Hepatocyte (in vitro differentiated cells): ENCODE measurements around the gene NSMF. TPM values are rescaled to one million over a fixed set of nuclear protein-coding genes. Genes with fewer than 3 reads are reported as not detected.

ENCODE experiments used
- DNase-seq: peaks from one replicate; pipeline ENCODE4 v3.0.0-alpha.2; 2016; ENCODE audit warnings: low spot score
- H2AFZ ChIP-seq: fragments of 200-600 bp; sonication (generic); 2 replicates; pipeline ENCODE4 v1.6.0; 2016; ENCODE audit warnings: antibody characterized with exemption, mild to moderate bottlenecking
- H3K27ac ChIP-seq: fragments of 200-600 bp; sonication (generic); 2 replicates; pipeline ENCODE4 v1.5.1; 2016; ENCODE audit warnings: mild to moderate bottlenecking
- H3K27me3 ChIP-seq: fragments of 200-600 bp; sonication (generic); 2 replicates; pipeline ENCODE4 v1.6.1; 2016
- H3K36me3 ChIP-seq: fragments of 200-600 bp; sonication (generic); replicated peaks from 2 replicates; pipeline ENCODE4 v1.5.1; 2016; ENCODE audit warnings: low read depth; ENCODE audit not compliant: insufficient read depth
- H3K4me1 ChIP-seq: fragments of 200-600 bp; sonication (generic); 2 replicates; pipeline ENCODE4 v1.5.1; 2016; ENCODE audit warnings: mild to moderate bottlenecking, moderate library complexity; ENCODE audit not compliant: insufficient read depth
- H3K4me2 ChIP-seq: fragments of 200-600 bp; sonication (generic); 2 replicates; pipeline ENCODE4 v1.6.0; 2016
- H3K4me3 ChIP-seq: fragments of 200-600 bp; sonication (generic); 2 replicates; pipeline ENCODE4 v1.5.1; 2016; ENCODE audit warnings: mild to moderate bottlenecking
- H3K79me2 ChIP-seq: fragments of 200-600 bp; sonication (generic); 2 replicates; pipeline ENCODE4 v1.6.0; 2017; ENCODE audit warnings: mild to moderate bottlenecking
- H3K9me2 ChIP-seq: fragments of 200-600 bp; sonication (generic); replicated peaks from 2 replicates; pipeline ENCODE4 v1.6.0; 2017; ENCODE audit warnings: mild to moderate bottlenecking; ENCODE audit not compliant: insufficient read depth
- H3K9me3 ChIP-seq: fragments of 200-600 bp; sonication (generic); 2 replicates; pipeline ENCODE4 v1.5.1; 2016; ENCODE audit warnings: low read depth, mild to moderate bottlenecking
- H4K20me1 ChIP-seq: fragments of 200-600 bp; sonication (generic); 2 replicates; pipeline ENCODE4 v1.6.0; 2016; ENCODE audit warnings: mild to moderate bottlenecking; ENCODE audit not compliant: insufficient read depth, poor library complexity, severe bottlenecking
- CTCF ChIP-seq: fragments of 200-600 bp; sonication (generic); IDR thresholded peaks from 2 replicates; pipeline ENCODE4 v1.5.1; 2016; ENCODE audit warnings: antibody characterized with exemption, mild to moderate bottlenecking; ENCODE audit not compliant: poor library complexity
- EZH2 ChIP-seq: fragments of 200-600 bp; sonication (generic); IDR thresholded peaks from 2 replicates; pipeline ENCODE4 v1.6.1; 2016; ENCODE audit warnings: antibody characterized with exemption, mild to moderate bottlenecking, borderline replicate concordance
- EZH2phosphoT487 ChIP-seq: fragments of 200-600 bp; sonication (generic); IDR thresholded peaks from one replicate; pipeline ENCODE4 v1.6.1; 2018; ENCODE audit warnings: antibody characterized with exemption, mild to moderate bottlenecking, low read depth, moderate library complexity; ENCODE audit not compliant: unreplicated experiment, severe bottlenecking
- WGBS: methylation state at CpG from one replicate; pipeline ENCODE4 v1.1.6; 2016; ENCODE audit warnings: low lambda C conversion rate; ENCODE audit errors: missing lambda C conversion rate; 5-methylcytosine and 5-hydroxymethylcytosine counted together
- polyA plus RNA-seq: library from polyadenylated mRNA; unstranded; fragments of >200 nt; fragmentation: Nextera tagmentation; extraction: Ambion mirVana; gene quantifications from 2 replicates; pipeline ENCODE4 v1.2.1, GENCODE V29; 2016
- total RNA-seq: library from RNA; depleted of rRNA; stranded (reverse); fragments of >200 nt; gene quantifications from 2 replicates; pipeline ENCODE4 v1.2.3, GENCODE V29; 2014

NSMF gene
- total and polyA plus RNA-seq, 2 experiments from 2014 or later, result 39.5 to 51.6 TPM

DNA sequence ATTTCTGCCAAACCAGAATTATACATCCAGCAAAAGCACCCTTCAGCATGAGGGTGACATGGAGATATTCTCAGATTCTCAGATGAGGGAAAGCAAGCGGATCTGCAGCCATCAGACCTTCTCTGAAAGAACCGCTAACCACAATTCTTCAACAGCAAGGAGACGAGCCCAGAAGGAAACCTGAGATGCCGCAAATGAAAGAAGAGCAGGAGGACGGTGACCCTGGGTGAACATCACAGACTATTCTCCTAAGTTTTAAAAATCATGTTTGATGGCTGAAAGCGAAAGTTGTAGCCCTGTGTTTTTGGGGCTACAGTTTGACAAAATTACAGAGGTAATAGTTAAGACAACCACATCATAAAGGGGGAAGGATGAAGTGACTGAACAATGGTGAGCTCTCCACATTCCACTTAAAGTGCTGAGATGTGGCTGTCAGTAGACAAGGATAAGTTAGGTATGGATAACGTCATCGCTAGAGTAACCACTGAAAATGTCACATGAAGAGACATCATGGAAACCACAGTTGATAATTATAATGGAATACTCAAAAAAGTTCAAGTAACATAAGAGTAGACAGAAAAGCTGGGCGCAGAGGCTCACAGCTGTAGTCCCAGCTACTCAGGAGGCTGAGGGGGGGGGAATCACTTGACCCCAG, 31.5 kb upstream of the NSMF start:
- Histone ChIP-seq H3K4me1 (no peaks in the 10 kb centered on the region), H3K27me3 (no peaks in the 10 kb centered on the region), H3K4me2 (no peak overlapping the region), H4K20me1 (no peaks in the 10 kb centered on the region), H3K9me3 (no peaks in the 10 kb centered on the region), H3K79me2 (no peaks in the 10 kb centered on the region), H3K4me3 (no peak overlapping the region), H3K36me3 (no peaks in the 10 kb centered on the region), H3K27ac (no peak overlapping the region), H3K9me2 (no peaks in the 10 kb centered on the region), H2AFZ (no peak overlapping the region)
- 83% methylated on average over 9 of the region's 9 CpGs for WGBS
- DNase-seq, result no peak
- TF ChIP-seq CTCF (no peak), EZH2 (no peak), EZH2phosphoT487 (no peak)

- WGBS, result 93% methylated on average over 6 of the region's 6 CpGs
- TF ChIP-seq CTCF (no peak), EZH2phosphoT487 (no peak), EZH2 (no peak)
- no peaks in the 10 kb centered on the region for H3K79me2 ChIP-seq
- DNase-seq, result no peak
- no peaks in the 10 kb centered on the region for H3K9me3 ChIP-seq
- H3K4me2 ChIP-seq, result no peak overlapping the region
- H3K9me2 ChIP-seq, result no peaks in the 10 kb centered on the region
- H3K4me3 ChIP-seq, result no peak overlapping the region
- H3K4me1 ChIP-seq, result no peaks in the 10 kb centered on the region
- no peaks in the 10 kb centered on the region for H3K36me3 ChIP-seq
- H2AFZ ChIP-seq, result no peak overlapping the region
- H4K20me1 ChIP-seq, result no peaks in the 10 kb centered on the region
- no peaks in the 10 kb centered on the region for H3K27me3 ChIP-seq
- H3K27ac ChIP-seq, result no peak overlapping the region
Observed at GRCh38 chr9:137488906-137489305, 29.8 kb upstream of the NSMF start.

DNA sequence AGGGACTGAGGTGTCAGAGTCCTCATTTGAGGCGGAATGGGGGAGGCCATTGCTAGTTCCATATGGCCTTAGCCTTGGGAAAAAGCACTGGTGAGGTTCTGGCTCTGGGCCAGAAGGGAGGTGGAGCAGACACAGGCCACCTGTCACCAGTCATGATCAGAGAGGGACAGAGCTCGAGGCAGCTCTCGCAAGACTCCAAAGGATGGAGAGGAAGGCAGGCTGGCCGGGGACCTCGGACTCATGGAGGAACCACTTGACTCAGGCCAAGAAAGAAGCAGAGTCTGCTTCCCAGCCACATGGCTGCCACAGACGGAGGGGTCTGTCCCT, 29.2 kb upstream of the NSMF start:
- Histone ChIP-seq H3K4me3 (no peak overlapping the region), H3K4me2 (no peak overlapping the region), H4K20me1 (no peaks in the 10 kb centered on the region), H3K9me3 (no peaks in the 10 kb centered on the region), H3K4me1 (no peaks in the 10 kb centered on the region), H3K79me2 (no peaks in the 10 kb centered on the region), H3K27ac (no peak overlapping the region), H3K27me3 (no peaks in the 10 kb centered on the region), H2AFZ (no peak overlapping the region), H3K9me2 (no peaks in the 10 kb centered on the region), H3K36me3 (no peaks in the 10 kb centered on the region)
- WGBS, result 90% methylated on average over 6 of the region's 6 CpGs
- no peak for TF ChIP-seq EZH2
- TF ChIP-seq EZH2phosphoT487, result no peak
- no peak for TF ChIP-seq CTCF
- no peak for DNase-seq
